ENCODE measurements around the gene MAK. TPM values are rescaled to one million over a fixed set of nuclear protein-coding genes. Genes with fewer than 3 reads are reported as not detected.

MAK gene
- total RNA-seq, 2 donors from 2014 or later: 0.63 TPM; not detected in 1

DNA sequence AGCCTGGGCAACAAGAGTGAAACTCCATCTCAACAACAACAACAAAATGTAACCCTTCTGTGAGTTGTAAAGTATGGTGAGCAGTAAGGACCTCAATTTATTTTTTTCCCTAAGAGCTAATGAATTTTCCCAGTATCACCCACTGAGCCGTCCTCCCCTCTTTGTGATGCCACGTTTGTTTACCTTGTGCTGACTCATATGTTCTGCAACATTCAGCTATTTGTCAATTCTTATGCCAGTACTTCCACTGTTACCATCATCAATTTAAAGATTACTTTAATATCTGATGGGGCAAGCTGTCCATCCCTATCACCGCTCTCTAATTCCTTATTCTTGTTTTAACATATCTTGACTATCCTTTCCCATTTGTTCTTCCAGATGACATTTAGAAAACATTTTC, 37.5 kb downstream of the MAK start:
- ATAC-seq (ENCODE audit: insufficient number of reproducible peaks, low FRiP score, low read depth): no peak

GRCh38 chr6:10794239-10794638, 44.1 kb downstream of the MAK start:
- Histone ChIP-seq H3K9me3 (no peaks in the 10 kb centered on the region), H3K4me1 (ENCODE audit: control insufficient read depth in 1 of 2, low read depth in 2 of 2) (no peaks in the 10 kb centered on the region), H3K27ac (no peak overlapping the region), H3K4me3 (no peak overlapping the region), H3K36me3 (peaks cover 4% of the 10 kb centered on the region), H3K27me3 (replicated peaks; ENCODE audit: insufficient read depth) (no peaks in the 10 kb centered on the region)
- TF ChIP-seq, protein P1, sequence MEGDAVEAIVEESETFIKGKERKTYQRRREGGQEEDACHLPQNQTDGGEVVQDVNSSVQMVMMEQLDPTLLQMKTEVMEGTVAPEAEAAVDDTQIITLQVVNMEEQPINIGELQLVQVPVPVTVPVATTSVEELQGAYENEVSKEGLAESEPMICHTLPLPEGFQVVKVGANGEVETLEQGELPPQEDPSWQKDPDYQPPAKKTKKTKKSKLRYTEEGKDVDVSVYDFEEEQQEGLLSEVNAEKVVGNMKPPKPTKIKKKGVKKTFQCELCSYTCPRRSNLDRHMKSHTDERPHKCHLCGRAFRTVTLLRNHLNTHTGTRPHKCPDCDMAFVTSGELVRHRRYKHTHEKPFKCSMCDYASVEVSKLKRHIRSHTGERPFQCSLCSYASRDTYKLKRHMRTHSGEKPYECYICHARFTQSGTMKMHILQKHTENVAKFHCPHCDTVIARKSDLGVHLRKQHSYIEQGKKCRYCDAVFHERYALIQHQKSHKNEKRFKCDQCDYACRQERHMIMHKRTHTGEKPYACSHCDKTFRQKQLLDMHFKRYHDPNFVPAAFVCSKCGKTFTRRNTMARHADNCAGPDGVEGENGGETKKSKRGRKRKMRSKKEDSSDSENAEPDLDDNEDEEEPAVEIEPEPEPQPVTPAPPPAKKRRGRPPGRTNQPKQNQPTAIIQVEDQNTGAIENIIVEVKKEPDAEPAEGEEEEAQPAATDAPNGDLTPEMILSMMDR (IDR thresholded peaks at IDR 0.05): no peak
- ATAC-seq (ENCODE audit: insufficient number of reproducible peaks, low FRiP score, low read depth): no peak
- DNase-seq (ENCODE audit: low spot score): no peak

More for the DNA sequence above, 37.5 kb downstream of the MAK start:
- no peaks in the 10 kb centered on the region for H3K4me1 ChIP-seq (ENCODE audit: control insufficient read depth in 1 of 2, low read depth in 2 of 2)
- no peak for DNase-seq (ENCODE audit: low spot score)
- no peaks in the 10 kb centered on the region for H3K27me3 ChIP-seq (replicated peaks; ENCODE audit: insufficient read depth)
- TF ChIP-seq, protein P1 (IDR thresholded peaks at IDR 0.05): no peak
- H3K36me3 ChIP-seq: no peaks in the 10 kb centered on the region
- H3K4me3 ChIP-seq: no peak overlapping the region
- H3K9me3 ChIP-seq: no peaks in the 10 kb centered on the region
- no peak overlapping the region for H3K27ac ChIP-seq

DNA sequence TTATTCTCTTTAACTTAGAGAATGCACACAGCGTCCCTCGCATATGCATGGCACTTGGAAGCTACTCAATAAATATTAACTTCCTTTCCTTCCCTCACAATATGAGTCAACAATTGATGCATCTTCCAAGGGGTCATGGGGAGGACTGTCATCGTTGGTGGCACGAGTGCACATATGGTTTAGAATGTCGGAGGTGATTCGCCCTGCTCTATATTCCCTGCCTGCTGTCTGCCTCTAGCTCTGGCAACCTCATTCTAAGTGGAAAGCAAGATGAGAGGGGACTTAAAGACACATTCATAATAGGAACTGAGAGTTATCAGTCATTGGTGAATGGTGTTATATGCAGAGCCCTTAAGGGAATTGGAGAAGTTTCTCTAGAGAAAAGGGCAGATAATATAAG, 44.6 kb downstream of the MAK start:
- Histone ChIP-seq H3K4me1 (ENCODE audit: control insufficient read depth in 1 of 2, low read depth in 2 of 2) (no peaks in the 10 kb centered on the region), H3K36me3 (peaks cover 4% of the 10 kb centered on the region), H3K27me3 (replicated peaks; ENCODE audit: insufficient read depth) (no peaks in the 10 kb centered on the region), H3K4me3 (no peak overlapping the region), H3K9me3 (no peaks in the 10 kb centered on the region), H3K27ac (no peak overlapping the region)
- no peak for DNase-seq (ENCODE audit: low spot score)
- TF ChIP-seq, protein P1 (IDR thresholded peaks at IDR 0.05): no peak
- ATAC-seq (ENCODE audit: insufficient number of reproducible peaks, low FRiP score, low read depth): no peak

DNA sequence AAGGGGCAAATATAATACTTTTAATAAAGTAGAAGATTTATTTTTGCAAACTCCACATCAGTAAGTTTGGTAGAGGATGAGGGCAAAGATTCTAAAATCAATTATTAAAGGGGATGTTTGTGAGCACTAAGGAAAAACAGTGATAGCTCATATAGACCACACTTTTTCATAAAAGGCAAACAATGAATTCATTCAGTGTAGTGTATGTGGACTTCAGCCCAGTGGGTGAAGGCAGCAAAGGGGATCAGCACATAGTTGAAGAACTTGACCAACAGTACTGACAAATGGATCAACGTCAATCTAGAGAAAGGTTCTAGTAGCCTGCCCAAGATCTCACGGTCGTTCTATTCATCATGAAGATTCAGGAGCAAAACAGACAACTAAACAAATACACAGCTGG, 45.3 kb downstream of the MAK start:
- DNase-seq (ENCODE audit: low spot score) (no peak), ATAC-seq (ENCODE audit: insufficient number of reproducible peaks, low FRiP score, low read depth) (no peak)
- H3K36me3 ChIP-seq: peaks cover 4% of the 10 kb centered on the region
- no peak overlapping the region for H3K27ac ChIP-seq
- H3K4me3 ChIP-seq: no peak overlapping the region
- H3K9me3 ChIP-seq: no peaks in the 10 kb centered on the region
- TF ChIP-seq, protein P1 (IDR thresholded peaks at IDR 0.05): no peak
- H3K27me3 ChIP-seq (replicated peaks; ENCODE audit: insufficient read depth): no peaks in the 10 kb centered on the region
- no peaks in the 10 kb centered on the region for H3K4me1 ChIP-seq (ENCODE audit: control insufficient read depth in 1 of 2, low read depth in 2 of 2)

DNA sequence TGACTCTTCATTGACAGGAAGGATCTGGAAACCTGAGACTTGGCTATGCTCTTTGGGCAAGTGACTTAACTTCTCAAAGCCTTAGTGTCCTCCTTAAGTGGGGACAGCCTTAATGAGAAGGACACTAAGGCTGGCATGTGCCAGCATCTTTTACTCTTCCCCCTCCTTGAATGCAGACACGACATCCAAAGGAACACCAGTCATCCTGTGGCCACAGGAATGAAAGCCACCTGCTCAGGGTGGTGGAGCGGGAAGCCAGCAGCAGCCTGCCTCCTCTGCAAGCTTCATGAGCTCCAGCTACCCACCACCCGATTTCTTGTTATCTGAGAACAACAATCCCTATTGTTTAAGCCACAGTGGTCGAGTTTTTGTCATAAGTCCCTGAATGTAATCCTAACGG, 46.2 kb downstream of the MAK start:
- peaks cover 4% of the 10 kb centered on the region for H3K36me3 ChIP-seq
- TF ChIP-seq, protein P1 (IDR thresholded peaks at IDR 0.05): no peak
- H3K4me3 ChIP-seq: no peak overlapping the region
- ATAC-seq (ENCODE audit: insufficient number of reproducible peaks, low FRiP score, low read depth) (no peak), DNase-seq (ENCODE audit: low spot score) (no peak)
- no peaks in the 10 kb centered on the region for H3K4me1 ChIP-seq (ENCODE audit: control insufficient read depth in 1 of 2, low read depth in 2 of 2)
- no peaks in the 10 kb centered on the region for H3K9me3 ChIP-seq
- H3K27ac ChIP-seq: no peak overlapping the region
- H3K27me3 ChIP-seq (replicated peaks; ENCODE audit: insufficient read depth): no peaks in the 10 kb centered on the region

All from thoracic aorta (tissue), 2 donors.